ENCODE measurements around the gene NXNL1. TPM values are rescaled to one million over a fixed set of nuclear protein-coding genes. Genes with fewer than 3 reads are reported as not detected.

Gene NXNL1
- total RNA-seq, 4 donors from 2014 or later = 0.44 TPM; not detected in 3

DNA sequence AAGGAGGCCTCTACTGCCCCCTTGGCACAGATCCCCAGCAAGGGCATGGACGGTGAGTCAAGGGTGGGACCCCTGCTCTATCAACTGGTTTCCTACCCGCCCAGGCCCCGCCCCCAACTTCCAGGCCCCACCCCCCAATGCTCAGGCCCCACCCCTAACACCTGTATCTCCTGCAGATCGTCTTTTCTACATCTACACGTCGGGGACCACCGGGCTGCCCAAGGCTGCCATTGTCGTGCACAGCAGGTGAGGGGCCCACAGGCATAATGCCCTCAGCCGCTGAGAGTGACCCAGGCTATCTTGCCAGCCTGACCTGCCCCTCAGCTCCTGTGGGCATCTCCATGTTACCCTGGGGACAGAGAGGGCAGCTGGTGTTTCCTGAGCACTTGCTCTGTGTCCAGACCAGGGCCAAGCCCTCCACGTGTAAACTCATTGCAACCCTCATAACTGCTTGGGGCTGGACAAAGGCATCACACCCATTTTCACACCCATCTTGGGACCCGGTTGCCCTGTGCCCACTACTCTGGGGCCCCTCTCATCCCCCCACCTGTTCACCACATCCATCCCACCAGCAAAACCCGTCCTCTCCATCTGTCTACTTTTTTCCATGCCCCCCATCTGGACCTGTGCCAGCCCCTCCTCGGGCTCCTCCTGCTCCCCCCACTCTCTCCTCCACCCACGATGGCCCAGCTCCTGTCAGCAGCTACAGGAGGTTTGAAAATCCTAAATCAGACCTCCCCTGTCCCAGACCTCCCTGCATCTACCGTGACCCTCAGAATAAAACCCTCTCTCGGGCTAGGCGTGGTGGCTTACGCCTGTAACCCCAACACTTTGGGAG, 26.8 kb upstream of the NXNL1 start:
- Histone ChIP-seq H3K27me3 (no peaks in the 10 kb centered on the region), H3K27ac (peak overlapping the region in 2 of 4 donors; percentile 50 to 62), H3K36me3 (peaks cover 0 to 47% (median 0%) of the 10 kb centered on the region in 3 donors), H3K4me3 (no peak overlapping the region), H3K9me3 (no peaks in the 10 kb centered on the region), H3K4me1 (peaks cover 0 to 77% (median 8%) of the 10 kb centered on the region in 4 donors)
- TF ChIP-seq EP300 (IDR thresholded peaks at IDR 0.05) (no peak), POLR2A (IDR thresholded peaks at IDR 0.05) (no peak)
- TF ChIP-seq, protein P1, sequence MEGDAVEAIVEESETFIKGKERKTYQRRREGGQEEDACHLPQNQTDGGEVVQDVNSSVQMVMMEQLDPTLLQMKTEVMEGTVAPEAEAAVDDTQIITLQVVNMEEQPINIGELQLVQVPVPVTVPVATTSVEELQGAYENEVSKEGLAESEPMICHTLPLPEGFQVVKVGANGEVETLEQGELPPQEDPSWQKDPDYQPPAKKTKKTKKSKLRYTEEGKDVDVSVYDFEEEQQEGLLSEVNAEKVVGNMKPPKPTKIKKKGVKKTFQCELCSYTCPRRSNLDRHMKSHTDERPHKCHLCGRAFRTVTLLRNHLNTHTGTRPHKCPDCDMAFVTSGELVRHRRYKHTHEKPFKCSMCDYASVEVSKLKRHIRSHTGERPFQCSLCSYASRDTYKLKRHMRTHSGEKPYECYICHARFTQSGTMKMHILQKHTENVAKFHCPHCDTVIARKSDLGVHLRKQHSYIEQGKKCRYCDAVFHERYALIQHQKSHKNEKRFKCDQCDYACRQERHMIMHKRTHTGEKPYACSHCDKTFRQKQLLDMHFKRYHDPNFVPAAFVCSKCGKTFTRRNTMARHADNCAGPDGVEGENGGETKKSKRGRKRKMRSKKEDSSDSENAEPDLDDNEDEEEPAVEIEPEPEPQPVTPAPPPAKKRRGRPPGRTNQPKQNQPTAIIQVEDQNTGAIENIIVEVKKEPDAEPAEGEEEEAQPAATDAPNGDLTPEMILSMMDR (IDR thresholded peaks at IDR 0.05) = no peak
- 67 to 72% methylated on average over 9 to 17 of the region's 18 CpGs for WGBS, 2 donors
- no peak for DNase-seq (ENCODE audit: low spot score in 2 of 2)

DNA sequence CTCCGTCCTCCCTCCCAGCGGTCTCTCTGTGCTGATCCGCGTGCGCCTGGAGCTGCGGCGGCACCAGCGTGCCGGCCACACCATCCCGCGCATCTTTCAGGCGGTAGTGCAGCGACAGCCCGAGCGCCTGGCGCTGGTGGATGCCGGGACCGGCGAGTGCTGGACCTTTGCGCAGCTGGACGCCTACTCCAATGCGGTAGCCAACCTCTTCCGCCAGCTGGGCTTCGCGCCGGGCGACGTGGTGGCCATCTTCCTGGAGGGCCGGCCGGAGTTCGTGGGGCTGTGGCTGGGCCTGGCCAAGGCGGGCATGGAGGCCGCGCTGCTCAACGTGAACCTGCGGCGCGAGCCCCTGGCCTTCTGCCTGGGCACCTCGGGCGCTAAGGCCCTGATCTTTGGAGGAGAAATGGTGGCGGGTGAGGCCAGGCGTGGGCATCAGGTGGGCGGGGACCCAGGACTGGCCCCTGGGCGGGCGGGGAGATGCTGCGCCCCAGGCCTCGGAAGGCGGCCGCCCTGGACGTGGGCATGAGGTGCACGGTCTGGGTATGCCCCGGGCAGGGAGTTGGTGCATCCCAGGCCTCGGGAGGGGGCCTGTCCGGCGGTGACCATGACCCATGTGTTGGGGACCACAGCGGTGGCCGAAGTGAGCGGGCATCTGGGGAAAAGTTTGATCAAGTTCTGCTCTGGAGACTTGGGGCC, 26.0 kb upstream of the NXNL1 start:
- Histone ChIP-seq H3K4me1 (peaks cover 0 to 78% (median 12%) of the 10 kb centered on the region in 4 donors), H3K27ac (no peak overlapping the region), H3K4me3 (no peak overlapping the region), H3K9me3 (no peaks in the 10 kb centered on the region), H3K27me3 (no peaks in the 10 kb centered on the region), H3K36me3 (peaks cover 0 to 47% (median 0%) of the 10 kb centered on the region in 3 donors)
- 94 to 96% methylated on average over 36 to 43 of the region's 58 CpGs for WGBS, 2 donors
- no peak for TF ChIP-seq POLR2A (IDR thresholded peaks at IDR 0.05)
- TF ChIP-seq, protein P1 (IDR thresholded peaks at IDR 0.05) = no peak
- TF ChIP-seq EP300 (IDR thresholded peaks at IDR 0.05) = no peak
- no peak for DNase-seq (ENCODE audit: low spot score in 2 of 2)

DNA sequence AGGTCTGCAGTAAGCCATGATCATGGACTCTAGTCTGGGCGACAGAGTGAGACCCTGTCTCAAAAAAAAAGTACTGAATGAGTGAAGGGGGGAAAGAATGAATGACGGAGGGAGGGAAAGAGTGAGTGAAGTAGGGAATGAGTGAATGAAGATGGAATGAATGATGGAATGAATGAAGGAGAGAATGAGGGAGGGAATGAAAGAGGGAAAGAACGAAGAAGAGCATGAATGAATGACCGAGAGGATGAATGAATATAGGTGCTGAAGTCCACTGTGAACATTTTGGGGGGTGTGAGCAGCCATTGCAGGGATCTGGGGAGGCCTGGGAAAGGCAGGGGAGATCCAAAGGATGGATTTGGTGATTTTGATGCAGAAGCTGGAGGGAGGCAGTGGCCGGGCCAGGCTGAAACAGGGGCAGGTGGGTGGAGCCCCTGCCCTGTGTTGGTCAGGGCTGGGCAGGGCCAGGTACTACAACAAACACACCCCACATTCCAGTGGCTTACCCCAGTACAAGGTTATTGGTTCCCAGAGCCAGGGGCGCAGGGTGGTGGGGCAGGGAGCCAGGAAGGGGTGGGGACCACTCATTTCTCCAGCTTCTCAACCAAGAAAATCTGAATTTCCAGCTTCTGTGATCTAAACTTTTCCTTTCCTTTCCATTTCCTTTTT, 23.9 kb upstream of the NXNL1 start:
- Histone ChIP-seq H3K27ac (no peak overlapping the region), H3K36me3 (peaks cover 0 to 38% (median 0%) of the 10 kb centered on the region in 3 donors), H3K27me3 (no peaks in the 10 kb centered on the region), H3K9me3 (no peaks in the 10 kb centered on the region), H3K4me1 (peaks cover 0 to 78% (median 19%) of the 10 kb centered on the region in 4 donors), H3K4me3 (no peak overlapping the region)
- no peak for DNase-seq (ENCODE audit: low spot score in 2 of 2)
- WGBS, 2 donors = 87 to 88% methylated on average over 6 of the region's 6 CpGs
- no peak for TF ChIP-seq POLR2A (IDR thresholded peaks at IDR 0.05)
- TF ChIP-seq EP300 (IDR thresholded peaks at IDR 0.05) = no peak
- TF ChIP-seq, protein P1 (IDR thresholded peaks at IDR 0.05) = no peak

DNA sequence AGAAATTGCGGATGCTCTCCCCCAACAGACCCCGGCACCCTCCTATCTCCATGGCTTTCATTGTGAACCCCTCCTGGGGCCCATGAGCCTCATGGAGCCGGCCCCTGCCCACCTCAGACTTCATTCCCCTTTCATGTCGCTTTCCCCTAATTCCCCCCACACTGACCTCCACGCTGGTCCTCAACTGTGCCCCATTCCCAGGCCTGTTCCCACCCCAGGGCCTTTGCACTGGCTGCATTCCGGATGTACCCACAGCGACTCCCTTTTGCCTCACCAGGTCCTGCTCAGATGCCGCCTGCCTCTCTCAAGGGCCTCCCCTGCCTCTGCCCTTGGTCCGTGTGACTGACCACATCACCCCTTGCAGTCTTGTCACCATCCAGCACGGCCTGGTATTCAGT, 22.9 kb upstream of the NXNL1 start:
- no peaks in the 10 kb centered on the region for H3K27me3 ChIP-seq
- H3K9me3 ChIP-seq = no peaks in the 10 kb centered on the region
- H3K4me1 ChIP-seq = peaks cover 0 to 82% (median 21%) of the 10 kb centered on the region in 4 donors
- peak overlapping the region in 1 of 4 donors; percentile 43 for H3K27ac ChIP-seq
- DNase-seq (ENCODE audit: low spot score in 2 of 2) = no peak
- TF ChIP-seq EP300 (IDR thresholded peaks at IDR 0.05) = no peak
- TF ChIP-seq POLR2A (IDR thresholded peaks at IDR 0.05) = no peak
- TF ChIP-seq, protein P1 (IDR thresholded peaks at IDR 0.05) = no peak
- 88 to 93% methylated on average over 10 of the region's 10 CpGs for WGBS, 2 donors
- peaks cover 0 to 31% (median 0%) of the 10 kb centered on the region in 3 donors for H3K36me3 ChIP-seq
- no peak overlapping the region for H3K4me3 ChIP-seq
